GM19351 (cell line): ENCODE results near the gene CCDC146.
"Not testable (repeated sequence)": the region's sequence is repeated elsewhere in the genome, so short reads cannot be mapped to it uniquely, and the experiment has no call there.

Experiments used
- ATAC-seq: cut with Tn5 transposase; IDR thresholded peaks from one replicate; pipeline ENCODE4 v1.9.1; 2021; ENCODE audit warnings: mild to moderate bottlenecking, moderate library complexity; ENCODE audit not compliant: unreplicated experiment

Gene CCDC146

DNA sequence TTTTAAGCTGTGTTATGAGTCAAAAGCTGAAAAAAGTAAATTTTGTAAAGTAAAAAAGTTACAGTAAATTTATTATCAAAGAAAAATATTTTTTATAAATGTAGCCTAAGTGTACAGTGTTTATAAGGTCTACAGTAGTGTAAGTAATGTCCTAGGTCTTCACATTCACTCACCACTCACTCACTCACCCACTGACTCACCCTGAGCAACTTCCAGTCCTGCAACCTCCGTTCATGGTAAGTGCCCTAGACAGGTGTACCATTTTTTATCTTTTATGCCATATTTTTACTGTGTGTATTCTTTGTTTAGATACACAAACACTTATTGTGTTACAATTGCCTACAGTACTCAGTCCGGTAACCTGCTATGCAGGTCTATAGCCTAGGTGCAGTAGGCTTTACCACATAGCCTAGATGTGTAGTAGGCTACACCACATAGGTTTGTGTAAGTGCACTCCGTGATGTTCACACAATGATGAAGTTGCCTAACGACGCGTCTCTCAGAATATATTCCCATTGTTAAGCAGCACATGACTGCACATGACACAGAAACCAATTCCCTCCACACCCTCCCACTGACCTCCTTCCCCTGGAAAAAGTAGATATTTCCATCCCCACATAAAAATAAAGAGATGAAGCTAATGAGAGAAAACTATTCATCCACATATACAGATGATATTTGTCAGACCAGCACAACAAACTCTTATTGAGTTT is 122.0 kb downstream of the CCDC146 start:
- ATAC-seq: no peak

- ATAC-seq: no peak
Measured at GRCh38 chr7:77245015-77245755, 122.8 kb downstream of the CCDC146 start.

GRCh38 chr7:77246026-77246640 is 123.7 kb downstream of the CCDC146 start:
- no peak for ATAC-seq

- ATAC-seq: peak; percentile 88
Measured at GRCh38 chr7:77247206-77247850, 124.9 kb downstream of the CCDC146 start.

DNA sequence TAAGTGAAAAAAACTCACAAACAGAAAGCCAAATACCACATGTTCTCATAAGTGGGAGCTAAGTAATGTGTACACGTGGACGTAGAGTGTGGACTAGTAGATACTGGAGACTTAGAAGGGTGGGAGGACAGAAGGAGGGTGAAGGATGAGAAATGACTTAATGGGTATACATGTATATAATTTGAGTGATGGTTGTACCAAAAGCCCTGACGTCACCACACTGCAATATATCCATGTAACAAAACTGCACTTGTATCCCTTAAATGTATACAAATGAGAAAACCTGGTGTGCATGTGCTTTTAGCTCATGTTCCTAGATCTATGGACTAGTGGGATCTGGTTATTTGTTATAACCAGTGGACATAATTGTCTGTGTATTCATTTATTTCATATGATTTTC is 125.7 kb downstream of the CCDC146 start:
- ATAC-seq: no peak

DNA sequence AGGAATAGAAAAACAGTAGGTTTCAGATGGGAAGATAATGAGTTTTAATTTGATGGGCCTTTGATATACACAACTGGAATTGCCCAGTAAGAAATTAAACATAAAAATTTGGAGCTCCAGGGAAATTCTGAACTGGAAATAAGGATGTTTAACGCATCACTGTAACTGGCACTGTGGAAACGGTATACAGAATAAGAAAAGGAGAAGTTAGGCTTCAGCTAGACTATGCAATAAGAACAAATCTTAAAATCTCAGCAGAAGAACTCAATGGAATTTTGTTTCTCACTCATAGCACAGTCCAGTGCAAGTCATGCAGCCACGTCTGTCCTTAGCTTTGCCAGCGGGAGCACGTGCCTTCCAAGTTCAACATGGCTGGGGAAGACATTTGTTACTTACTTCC is 130.1 kb downstream of the CCDC146 start:
- ATAC-seq: no peak

GRCh38 chr7:77253151-77253550 is 130.7 kb downstream of the CCDC146 start:
- ATAC-seq: no peak

GRCh38 chr7:77254429-77254828 is 132.0 kb downstream of the CCDC146 start:
- no peak for ATAC-seq

DNA sequence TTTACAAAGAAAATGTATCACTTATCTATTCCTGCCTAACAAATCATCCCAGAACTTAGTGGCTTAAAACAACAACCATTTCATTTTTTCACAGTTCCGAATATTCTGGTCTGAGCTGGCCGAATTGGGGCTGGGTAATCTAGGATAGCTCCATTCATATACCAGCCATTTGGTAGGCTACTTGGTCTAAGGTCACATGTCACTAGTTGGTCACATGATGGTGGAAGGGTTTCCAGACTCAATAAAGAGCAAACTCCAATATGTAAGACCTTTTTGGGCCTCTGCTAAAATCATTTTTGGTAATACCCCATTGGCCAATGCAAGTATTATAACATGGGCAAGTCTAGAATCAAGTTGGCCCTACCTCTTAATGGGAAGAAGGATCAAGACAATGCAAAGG is 132.5 kb downstream of the CCDC146 start:
- ATAC-seq: no peak

- no peak for ATAC-seq
Measured at GRCh38 chr7:77258014-77258413, 135.6 kb downstream of the CCDC146 start.

GRCh38 chr7:77258593-77258992 is 136.2 kb downstream of the CCDC146 start:
- no peak for ATAC-seq

GRCh38 chr7:77262316-77262715 is 139.9 kb downstream of the CCDC146 start:
- ATAC-seq: no peak

DNA sequence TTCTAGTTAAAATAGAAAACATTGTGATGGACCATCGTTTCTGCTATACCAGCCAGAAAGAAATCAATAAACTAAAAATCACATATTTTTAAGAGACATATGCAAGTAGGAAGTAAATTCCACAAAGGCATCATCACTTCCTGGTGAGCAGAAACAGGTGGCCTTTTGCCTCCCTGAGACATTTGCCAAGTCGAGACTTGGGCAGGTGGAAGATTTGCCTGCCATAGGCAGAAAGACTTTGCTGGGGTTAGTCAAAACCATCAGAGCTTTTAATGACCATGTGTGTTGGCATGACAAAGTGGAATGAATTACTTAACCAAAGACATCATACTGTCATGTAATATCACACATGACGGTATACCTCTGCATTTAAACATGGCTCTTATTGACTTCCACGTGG is 143.3 kb downstream of the CCDC146 start:
- no peak for ATAC-seq

DNA sequence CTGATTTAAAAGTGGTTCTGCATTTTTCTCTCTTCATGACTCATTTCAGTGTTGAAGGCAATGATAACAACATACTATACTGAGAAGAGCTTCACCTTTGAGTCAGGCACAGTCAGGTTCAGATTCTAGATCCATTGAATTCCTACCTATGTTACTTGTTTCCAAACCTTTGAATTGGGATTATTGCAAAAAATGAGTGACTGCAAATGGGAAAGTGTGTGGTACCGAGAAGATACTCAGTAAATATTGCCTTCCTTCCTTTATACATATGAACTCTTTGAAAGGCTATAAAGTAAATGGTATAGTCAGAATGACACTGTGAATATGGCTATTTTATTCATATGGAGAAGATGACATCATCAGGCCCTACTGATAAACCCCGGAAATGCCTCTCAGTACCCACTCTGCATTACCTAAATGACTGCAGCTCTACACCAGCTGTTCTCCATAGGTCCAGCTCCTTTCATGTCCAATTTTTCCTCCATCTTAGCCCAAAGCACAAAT is 143.9 kb downstream of the CCDC146 start:
- ATAC-seq: peak; percentile 93

GRCh38 chr7:77269360-77270093 is 147.1 kb downstream of the CCDC146 start:
- peak; percentile 64 for ATAC-seq

GRCh38 chr7:77270094-77270480 is 147.7 kb downstream of the CCDC146 start:
- ATAC-seq: no peak

DNA sequence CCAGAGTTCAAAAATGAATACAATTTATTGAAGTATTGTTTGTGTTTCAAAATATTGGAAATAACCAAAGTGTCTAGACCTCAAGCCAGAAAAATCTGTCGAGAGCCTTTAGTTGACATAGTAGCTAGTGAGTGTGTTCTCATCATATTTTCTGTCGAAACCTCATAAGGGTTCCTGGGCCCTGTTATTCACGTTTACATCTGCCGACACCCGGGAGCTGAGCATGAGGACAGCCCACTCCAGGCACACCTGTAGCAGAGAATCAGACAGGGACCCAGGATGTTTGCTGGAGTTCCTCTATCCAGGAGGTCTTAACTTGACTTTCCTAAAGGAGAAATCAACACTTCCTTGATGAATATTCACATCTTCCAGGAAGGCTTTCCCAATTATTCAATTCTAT is 149.4 kb downstream of the CCDC146 start:
- ATAC-seq: no peak

DNA sequence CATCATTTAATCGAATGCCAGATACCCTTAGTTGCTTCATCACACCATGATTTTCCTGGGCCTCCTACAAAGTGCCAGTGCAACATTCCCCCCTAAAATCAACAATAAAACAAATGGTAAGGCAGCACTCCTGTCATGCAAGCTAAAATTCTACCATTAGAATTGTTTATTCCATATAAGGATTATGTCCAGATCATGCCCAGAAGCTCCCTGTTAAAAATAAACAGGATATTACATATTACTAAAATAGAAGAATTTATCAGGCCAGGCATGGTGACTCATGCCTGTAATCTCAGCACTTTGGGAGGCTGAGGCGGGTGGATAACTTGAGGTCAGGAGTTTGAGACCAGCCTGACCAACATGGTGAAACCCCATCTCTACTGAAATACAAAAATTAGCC is 153.2 kb downstream of the CCDC146 start:
- ATAC-seq: not testable (repeated sequence)

DNA sequence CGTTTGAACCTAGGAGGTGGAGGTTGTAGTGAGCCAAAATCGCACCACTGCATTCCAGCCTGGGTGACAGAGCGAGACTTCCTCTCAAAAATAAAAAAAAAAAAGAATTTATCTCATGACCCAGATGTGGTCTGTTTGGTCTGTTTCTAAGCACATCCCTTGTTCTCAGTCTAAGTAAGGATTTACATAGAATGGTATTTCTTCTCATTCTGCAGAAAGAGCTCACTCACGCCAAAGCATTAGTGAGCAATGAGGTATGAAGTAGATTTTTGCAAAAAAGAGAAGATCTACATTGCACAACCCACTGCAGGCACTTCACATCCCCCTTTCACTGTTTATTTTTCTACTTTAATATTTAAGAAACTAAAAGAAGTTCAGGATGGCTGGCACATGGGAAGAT is 153.7 kb downstream of the CCDC146 start:
- ATAC-seq: no peak

GRCh38 chr7:77281780-77282478 is 159.5 kb downstream of the CCDC146 start:
- ATAC-seq: no peak
